Heart left ventricle (tissue), 16 donors: ENCODE data around the gene PTF1A. TPM values are rescaled to one million over a fixed set of nuclear protein-coding genes. Genes with fewer than 3 reads are reported as not detected.

Experiments used
- ATAC-seq, 4 donors: fragments of 200-7000 bp; cut with Tn5 transposase; one replicate each; pipeline ENCODE4 v1.9.1; 2020 to 2022; ENCODE audit warnings: moderate library complexity in 4 of 4, mild to moderate bottlenecking in 3 of 4, moderate number of reproducible peaks in 1 of 4
- DNase-seq, 5 donors: peaks; one replicate each; pipeline ENCODE4 v3.0.0-alpha.2; 2020
- H3K27ac ChIP-seq, 12 donors: fragments of 200-600 bp; sonication (generic) in 4 of 12; one replicate each; pipeline versions ENCODE4 v1.5.0 to v1.8.0; 2016 to 2022; ENCODE audit warnings: mild to moderate bottlenecking in 2 of 12
- H3K27me3 ChIP-seq, 9 donors: fragments of 200-600 bp; sonication (generic) in 2 of 9; one replicate each; pipeline versions ENCODE4 v1.5.1 to v1.8.0; 2016 to 2022; ENCODE audit warnings: mild to moderate bottlenecking in 3 of 9
- H3K36me3 ChIP-seq, 9 donors: fragments of 200-600 bp; sonication (generic) in 2 of 9; one replicate each; pipeline versions ENCODE4 v1.5.0 to v1.8.0; 2018 to 2022; ENCODE audit warnings: mild to moderate bottlenecking in 2 of 9
- H3K4me1 ChIP-seq, 12 donors: fragments of 200-600 bp; sonication (generic) in 4 of 12; one replicate each; pipeline versions ENCODE4 v1.5.0 to v1.8.0; 2016 to 2022; ENCODE audit warnings: mild to moderate bottlenecking in 3 of 12
- H3K4me3 ChIP-seq, 12 donors: fragments of 200-600 bp; sonication (generic) in 4 of 12; one replicate each; pipeline versions ENCODE4 v1.5.0 to v1.8.0; 2017 to 2022; ENCODE audit warnings: mild to moderate bottlenecking in 9 of 12, moderate library complexity in 4 of 12
- H3K9me3 ChIP-seq, 12 donors: fragments of 200-600 bp; sonication (generic) in 4 of 12; one replicate each; pipeline versions ENCODE4 v1.5.0 to v1.8.0; 2016 to 2022; ENCODE audit warnings: mild to moderate bottlenecking in 1 of 12
- POLR2A ChIP-seq, 2 donors: fragments of 450-650 bp; IDR thresholded peaks; one replicate each; pipeline ENCODE4 v1.6.1; 2017; ENCODE audit warnings: antibody characterized with exemption in 2 of 2, mild to moderate bottlenecking in 2 of 2, moderate library complexity in 2 of 2
- WGBS, 4 donors: extraction: QIAGEN DNeasy Blood & Tissue Kit in 2 of 4; methylation state at CpG; one replicate each; pipeline versions ENCODE4 v1.1.5 to v1.1.7; 2013 to 2018; 5-methylcytosine and 5-hydroxymethylcytosine counted together
- intact Hi-C, 10 donors: fragments of 100-400 bp; cut with DNase I; formaldehyde crosslinking; loops; one replicate each; pipeline versions ENCODE4 v1.11.1 to v1.14.2; 2022
- polyA plus RNA-seq, 2 donors: library from polyadenylated mRNA; stranded (reverse); fragments of 200-250 nt; gene quantifications; one replicate each; pipeline ENCODE4 v1.2.3, GENCODE V29; 2013
- total RNA-seq, 9 donors: library from RNA; depleted of rRNA in 2 of 9; stranded (reverse); fragments of >200 nt in 2 of 9; fragmentation: NEBNext Ultra II Directional in 3 of 9; extraction: Animal tissue kit (Norgen Biotek cat#: 25700) in 3 of 9; gene quantifications; one replicate each; pipeline versions ENCODE4 v1.1.0 to v1.2.4, GENCODE V29; 2016 to 2023
- TF ChIP-seq, protein P1 (sequence below), 12 donors: fragments of 200-600 bp; sonication (generic) in 4 of 12; IDR thresholded peaks; one replicate each; pipeline versions ENCODE4 v1.5.0 to v1.8.0; 2018 to 2022; ENCODE audit warnings: antibody characterized with exemption in 12 of 12, mild to moderate bottlenecking in 5 of 12
- donor health status: ischemic (EF 13 %, LVEDD 7.1; RV severe dilation, severe dysfunction).
- donor health status: healthy with polysubstance abuse.
- donor health status: DM: no; HTN: yes; CAD: no.
- donor health status: DM: no; HTN: no; CAD: no.
- donor health status: ischemic (EF 25% LVEDD 6.9; RV normal size, moderate dysfunction).
- donor health status: ischemic (EF 25% LVEDD 5.7; RV mildly dilated, moderate dysfunction).
- donor health status: healthy.
- donor health status: DM: yes; HTN: yes; CAD: no.
- donor health status: ischemic (EF 35%, LVEDD 5.7; RV mildly dilated, moderate dysfunction).
- donor health status: nonischemic (EF 11% LVEDD 7.7; RV severe dilation, severe dysfunction).
- donor health status: DM: yes; HTN: yes; CAD: no.
- donor health status: PGD.
- donor health status: ischemic (EF 29% LVEDD 5.4; RV normal size, mild dysfunction).
- donor health status: nonischemic (EF 23%, LVEDD 6.1; RV moderate dilation, normal function).

The PTF1A gene
- total and polyA plus RNA-seq, 11 donors, result not detected

DNA sequence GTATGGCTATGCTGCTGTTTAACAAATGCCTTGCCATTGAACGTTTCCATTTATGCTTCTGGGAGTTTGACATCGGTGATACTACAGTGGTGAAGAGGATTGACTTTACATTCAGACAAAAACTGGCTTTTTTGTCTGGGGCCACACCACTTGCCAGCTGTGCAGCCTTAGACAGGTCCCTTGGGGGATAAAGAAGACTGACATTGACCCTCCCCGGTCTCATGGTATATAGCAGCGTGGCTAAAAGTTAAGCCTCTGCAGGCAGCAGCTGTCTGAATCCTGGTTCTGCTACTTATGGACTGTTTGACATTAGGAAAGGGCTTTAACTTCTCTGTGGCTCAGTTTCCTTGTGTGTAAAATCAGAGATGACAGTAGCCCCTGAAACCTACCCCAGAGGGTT, 42.0 kb upstream of the PTF1A start:
- H3K4me3 ChIP-seq, result no peak overlapping the region
- no peak overlapping the region for H3K27ac ChIP-seq
- no peaks in the 10 kb centered on the region for H3K36me3 ChIP-seq
- TF ChIP-seq, protein P1, sequence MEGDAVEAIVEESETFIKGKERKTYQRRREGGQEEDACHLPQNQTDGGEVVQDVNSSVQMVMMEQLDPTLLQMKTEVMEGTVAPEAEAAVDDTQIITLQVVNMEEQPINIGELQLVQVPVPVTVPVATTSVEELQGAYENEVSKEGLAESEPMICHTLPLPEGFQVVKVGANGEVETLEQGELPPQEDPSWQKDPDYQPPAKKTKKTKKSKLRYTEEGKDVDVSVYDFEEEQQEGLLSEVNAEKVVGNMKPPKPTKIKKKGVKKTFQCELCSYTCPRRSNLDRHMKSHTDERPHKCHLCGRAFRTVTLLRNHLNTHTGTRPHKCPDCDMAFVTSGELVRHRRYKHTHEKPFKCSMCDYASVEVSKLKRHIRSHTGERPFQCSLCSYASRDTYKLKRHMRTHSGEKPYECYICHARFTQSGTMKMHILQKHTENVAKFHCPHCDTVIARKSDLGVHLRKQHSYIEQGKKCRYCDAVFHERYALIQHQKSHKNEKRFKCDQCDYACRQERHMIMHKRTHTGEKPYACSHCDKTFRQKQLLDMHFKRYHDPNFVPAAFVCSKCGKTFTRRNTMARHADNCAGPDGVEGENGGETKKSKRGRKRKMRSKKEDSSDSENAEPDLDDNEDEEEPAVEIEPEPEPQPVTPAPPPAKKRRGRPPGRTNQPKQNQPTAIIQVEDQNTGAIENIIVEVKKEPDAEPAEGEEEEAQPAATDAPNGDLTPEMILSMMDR (IDR thresholded peaks at IDR 0.05), result no peak
- TF ChIP-seq POLR2A (IDR thresholded peaks at IDR 0.05), result no peak
- peaks cover 0 to 6% (median 0%) of the 10 kb centered on the region in 12 donors for H3K4me1 ChIP-seq
- WGBS, 4 donors, result 63 to 78% (median 72%) methylated on average over 4 of the region's 4 CpGs
- intact Hi-C loops, result loop anchor here in 5 of 10 donors (10.0 kb wide), 6 partner anchors 145 to 1405 kb away; no protein-coding TSS in a partner anchor
- H3K27me3 ChIP-seq, result peaks cover 0 to 7% (median 0%) of the 10 kb centered on the region in 9 donors
- ATAC-seq, result no peak
- DNase-seq, result no peak
- no peaks in the 10 kb centered on the region for H3K9me3 ChIP-seq

DNA sequence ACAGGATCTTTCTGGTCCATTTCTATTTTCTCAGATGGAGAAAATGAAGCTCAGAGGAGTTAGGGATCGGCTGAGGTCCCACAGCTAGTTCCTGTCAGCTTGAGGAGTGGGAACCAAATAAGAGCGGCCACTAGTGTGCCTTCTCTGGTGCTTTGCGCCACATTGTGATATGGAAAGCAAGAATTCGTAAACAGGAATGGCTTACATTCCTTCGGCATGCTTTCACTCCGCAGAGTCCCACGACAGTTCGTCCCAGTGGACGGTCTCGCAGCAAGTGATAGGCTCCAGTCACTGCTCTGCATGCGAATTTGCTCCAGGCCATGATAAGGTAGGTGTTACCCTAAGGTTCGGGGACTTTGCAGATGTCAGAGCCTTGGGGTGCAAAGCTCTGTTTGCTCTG, 41.5 kb upstream of the PTF1A start:
- Histone ChIP-seq H3K4me1 (peaks cover 0 to 6% (median 0%) of the 10 kb centered on the region in 12 donors), H3K9me3 (no peaks in the 10 kb centered on the region), H3K4me3 (peak overlapping the region in 1 of 12 donors; percentile 24), H3K36me3 (no peaks in the 10 kb centered on the region), H3K27me3 (peaks cover 0 to 7% (median 0%) of the 10 kb centered on the region in 9 donors), H3K27ac (no peak overlapping the region)
- intact Hi-C loops, result loop anchor here in 5 of 10 donors (10.0 kb wide), 6 partner anchors 144 to 1404 kb away; no protein-coding TSS in a partner anchor
- no peak for DNase-seq
- WGBS, 4 donors, result 21 to 35% (median 32%) methylated on average over 12 of the region's 12 CpGs
- no peak for ATAC-seq
- TF ChIP-seq POLR2A (IDR thresholded peaks at IDR 0.05), result no peak
- TF ChIP-seq, protein P1 (IDR thresholded peaks at IDR 0.05), result no peak

DNA sequence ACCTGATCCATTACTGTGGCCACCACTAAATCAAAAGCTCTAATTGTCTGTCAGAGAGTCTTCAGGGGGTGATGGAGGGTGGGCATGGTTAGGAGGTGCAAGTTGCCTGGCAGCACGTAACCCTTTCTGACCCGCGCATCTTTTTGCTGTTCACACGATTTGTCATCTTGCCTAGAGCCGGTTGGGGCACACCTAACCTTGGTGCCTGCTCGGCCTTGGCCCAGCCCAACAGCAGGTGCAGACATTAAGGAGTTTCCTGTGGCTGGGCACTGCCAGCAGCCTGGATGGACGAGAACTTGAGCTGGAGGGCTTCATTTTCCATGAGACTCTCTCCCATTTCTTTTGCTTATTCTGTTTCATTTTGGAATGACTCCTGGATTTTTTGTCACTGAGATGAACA, 41.0 kb upstream of the PTF1A start:
- H3K4me1 ChIP-seq, result peaks cover 0 to 6% (median 0%) of the 10 kb centered on the region in 12 donors
- TF ChIP-seq, protein P1 (IDR thresholded peaks at IDR 0.05), result no peak
- no peak for TF ChIP-seq POLR2A (IDR thresholded peaks at IDR 0.05)
- no peaks in the 10 kb centered on the region for H3K36me3 ChIP-seq
- no peak overlapping the region for H3K27ac ChIP-seq
- 72 to 76% (median 75%) methylated on average over 7 of the region's 7 CpGs for WGBS, 4 donors
- intact Hi-C loops, result loop anchor here in 5 of 10 donors (10.0 kb wide), 6 partner anchors 144 to 1404 kb away; no protein-coding TSS in a partner anchor
- no peak for DNase-seq
- no peak overlapping the region for H3K4me3 ChIP-seq
- no peak for ATAC-seq
- peaks cover 0 to 7% (median 0%) of the 10 kb centered on the region in 9 donors for H3K27me3 ChIP-seq
- no peaks in the 10 kb centered on the region for H3K9me3 ChIP-seq

DNA sequence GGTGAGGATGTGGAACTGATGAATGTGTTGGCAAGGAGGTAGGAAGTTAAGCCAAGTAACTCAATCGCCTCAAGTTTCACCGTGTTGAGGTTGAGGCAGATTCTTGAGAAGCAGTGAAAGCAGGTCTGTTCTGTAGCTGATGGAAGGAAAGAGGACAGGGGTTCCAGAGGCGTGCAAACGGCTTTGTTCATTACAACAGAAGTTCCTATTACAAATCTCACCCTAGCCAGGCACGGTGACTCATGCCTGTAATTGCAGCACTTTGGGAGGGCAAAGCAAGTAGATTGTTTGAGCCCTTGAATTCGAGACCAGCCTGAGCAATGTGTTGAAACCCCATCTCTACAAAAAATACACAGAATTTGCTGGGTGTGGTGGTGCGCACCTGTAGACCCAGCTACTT, 36.9 kb upstream of the PTF1A start:
- WGBS, 4 donors, result 81 to 88% (median 85%) methylated on average over 7 of the region's 7 CpGs
- Histone ChIP-seq H3K4me3 (no peak overlapping the region), H3K4me1 (peaks cover 0 to 11% (median 0%) of the 10 kb centered on the region in 12 donors), H3K36me3 (no peaks in the 10 kb centered on the region), H3K27me3 (peaks cover 0 to 17% (median 0%) of the 10 kb centered on the region in 9 donors), H3K27ac (no peak overlapping the region), H3K9me3 (no peaks in the 10 kb centered on the region)
- intact Hi-C loops, result loop anchor here in 7 of 10 donors (5.0 to 10.0 kb wide), 12 partner anchors 137 to 1402 kb away; no protein-coding TSS in a partner anchor
- no peak for ATAC-seq
- TF ChIP-seq, protein P1 (IDR thresholded peaks at IDR 0.05), result no peak
- no peak for TF ChIP-seq POLR2A (IDR thresholded peaks at IDR 0.05)
- no peak for DNase-seq
